ACHN (cell line): Measurements from ENCODE around the gene RABAC1.

ENCODE experiments used
- DNase-seq: peaks from one replicate; pipeline ENCODE4 v3.0.0-alpha.2; 2015
- in situ Hi-C: cut with HindIII; loops from 2 replicates; pipeline ENCODE4 v1.10.0; 2017; ENCODE audit warnings: low sequenced_read_pairs, low pct_ligation_motif_present, low pct_unique_long_range_greater_than_20kb

RABAC1 gene

GRCh38 chr19:41933693-41934426 lies 25.3 kb downstream of the RABAC1 start:
- in situ Hi-C loops: no loop called here
- DNase-seq: no peak

GRCh38 chr19:41932720-41933332 lies 26.3 kb downstream of the RABAC1 start:
- in situ Hi-C loops: no loop called here
- no peak for DNase-seq

- DNase-seq: no peak
- in situ Hi-C loops: no loop called here
Observed at GRCh38 chr19:41932259-41932719, 26.8 kb downstream of the RABAC1 start.

GRCh38 chr19:41930926-41931592 lies 28.1 kb downstream of the RABAC1 start:
- DNase-seq: no peak
- in situ Hi-C loops: no loop called here

GRCh38 chr19:41930322-41930722 lies 28.8 kb downstream of the RABAC1 start:
- in situ Hi-C loops: no loop called here
- no peak for DNase-seq

- in situ Hi-C loops: no loop called here
Observed at GRCh38 chr19:41929536-41930071, 29.5 kb downstream of the RABAC1 start.

GRCh38 chr19:41928754-41929535 lies 30.2 kb downstream of the RABAC1 start:
- in situ Hi-C loops: no loop called here

More at GRCh38 chr19:41929536-41930071, 29.5 kb downstream of the RABAC1 start:
- no peak for DNase-seq

GRCh38 chr19:41928221-41928683 lies 30.9 kb downstream of the RABAC1 start, which contains the start of gene ERFL:
TSS of gene ERFL (minus strand) at chr19:41928449. CDS start at chr19:41912919, 15,530 bp downstream.
- DNase-seq: no peak
- in situ Hi-C loops: no loop called here

More at GRCh38 chr19:41928754-41929535, 30.2 kb downstream of the RABAC1 start:
- no peak for DNase-seq

- in situ Hi-C loops: no loop called here
- DNase-seq: no peak
Observed at GRCh38 chr19:41927497-41928192, 31.5 kb downstream of the RABAC1 start.

- no peak for DNase-seq
- in situ Hi-C loops: no loop called here
Observed at GRCh38 chr19:41926763-41927496, 32.2 kb downstream of the RABAC1 start.

GRCh38 chr19:41926028-41926762 lies 32.9 kb downstream of the RABAC1 start:
- no peak for DNase-seq
- in situ Hi-C loops: no loop called here

GRCh38 chr19:41925208-41926003 lies 33.7 kb downstream of the RABAC1 start:
- in situ Hi-C loops: no loop called here
- no peak for DNase-seq

- no peak for DNase-seq
- in situ Hi-C loops: no loop called here
Observed at GRCh38 chr19:41924151-41925145, 34.7 kb downstream of the RABAC1 start.

GRCh38 chr19:41923045-41923788 lies 35.9 kb downstream of the RABAC1 start:
- in situ Hi-C loops: no loop called here
- DNase-seq: no peak
